B cell (primary cell): ENCODE data around the gene INSIG1. TPM values are rescaled to one million over a fixed set of nuclear protein-coding genes. Genes with fewer than 3 reads are reported as not detected.

Source experiments
- ATAC-seq: fragments of 200-7000 bp; cut with Tn5 transposase; one replicate; pipeline ENCODE4 v1.10.0; 2021; ENCODE audit warnings: low read depth, mild to moderate bottlenecking, moderate number of reproducible peaks, moderate library complexity
- CTCF ChIA-PET: fragments of 350-600 bp; sonication (Branson Sonifier 250); formaldehyde crosslinking; loops from one replicate; lab custom pipeline; 2021; ENCODE audit warnings: antibody characterized with exemption, inconsistent platforms; lab: Charles Lee
- POLR2A ChIA-PET: fragments of 350-600 bp; sonication (Branson Sonifier 250); formaldehyde crosslinking; loops from one replicate; lab custom pipeline; 2021; ENCODE audit warnings: antibody characterized with exemption; lab: Charles Lee
- DNase-seq: peaks from one replicate; pipeline ENCODE4 v3.0.0; 2013
- H2AFZ ChIP-seq: 2 replicates; pipeline ENCODE4 v1.6.1; 2012; ENCODE audit warnings: mild to moderate bottlenecking, low read depth, low read length; ENCODE audit not compliant: insufficient read depth, poor library complexity, severe bottlenecking
- H3K27ac ChIP-seq, 2 donors: 1 replicate in 1 of 2; 2 replicates in 1 of 2; pipeline ENCODE4 v1.5.1; 2012 to 2013; ENCODE audit warnings: low read length in 2 of 2, mild to moderate bottlenecking in 2 of 2, moderate library complexity in 1 of 2
- H3K27me3 ChIP-seq, 4 experiments: fragments of 200-600 bp in 1 of 4; sonication (generic) in 1 of 4; replicated peaks in 1 of 4; 1 replicate in 2 of 4; 2 replicates in 2 of 4; pipeline versions ENCODE4 v1.6.1 to v1.7.0; 2013 to 2016; ENCODE audit warnings: low read length in 3 of 4, mild to moderate bottlenecking in 2 of 4, mixed read lengths in 1 of 4, moderate library complexity in 1 of 4; ENCODE audit not compliant: insufficient read depth in 4 of 4, control insufficient read depth in 3 of 4; ENCODE audit errors: control extremely low read depth in 1 of 4
- H3K36me3 ChIP-seq, 2 experiments: replicated peaks in 1 of 2; 1 replicate in 1 of 2; 2 replicates in 1 of 2; pipeline versions ENCODE4 v1.6.1 to v1.7.1; 2013; ENCODE audit warnings: low read length in 1 of 2; ENCODE audit not compliant: insufficient read depth in 2 of 2, control insufficient read depth in 1 of 2; ENCODE audit errors: control extremely low read depth in 1 of 2, extremely low read depth in 1 of 2
- H3K4me1 ChIP-seq, 2 donors: fragments of 200-600 bp in 1 of 2; sonication (generic) in 1 of 2; 1 replicate in 1 of 2; 2 replicates in 1 of 2; pipeline versions ENCODE4 v1.5.1 to v1.6.1; 2013 to 2017; ENCODE audit warnings: low read length in 2 of 2; ENCODE audit not compliant: control insufficient read depth in 2 of 2, insufficient read depth in 2 of 2
- H3K4me2 ChIP-seq: replicated peaks from 2 replicates; pipeline ENCODE3; 2012; ENCODE audit warnings: mild to moderate bottlenecking, low read depth, low read length; ENCODE audit not compliant: poor library complexity, severe bottlenecking
- H3K4me3 ChIP-seq, 5 experiments: fragments of 200-600 bp in 1 of 5; sonication (generic) in 1 of 5; 1 replicate in 3 of 5; 2 replicates in 2 of 5; pipeline versions ENCODE4 v1.5.1 to v1.7.0; 2011 to 2016; ENCODE audit warnings: low read length in 4 of 5, mild to moderate bottlenecking in 4 of 5, low read depth in 2 of 5, control low read depth in 1 of 5, moderate library complexity in 1 of 5; ENCODE audit not compliant: insufficient read depth in 1 of 5; ENCODE audit errors: control extremely low read depth in 1 of 5, extremely low read depth in 1 of 5
- H3K79me2 ChIP-seq: fragments of 200-600 bp; sonication (generic); one replicate; pipeline ENCODE4 v1.6.0; 2016; ENCODE audit warnings: low read length; ENCODE audit not compliant: control insufficient read depth, insufficient read depth
- H3K9ac ChIP-seq: fragments of 200-600 bp; sonication (generic); 2 replicates; pipeline ENCODE4 v1.6.1; 2017; ENCODE audit warnings: mild to moderate bottlenecking, low read length, moderate library complexity
- H3K9me3 ChIP-seq, 3 donors: one replicate each; pipeline versions ENCODE4 v1.6.1 to v1.7.1; 2013; ENCODE audit warnings: low read length in 2 of 3; ENCODE audit not compliant: control insufficient read depth in 2 of 3, insufficient read depth in 1 of 3; ENCODE audit errors: control extremely low read depth in 1 of 3
- H4K20me1 ChIP-seq: 2 replicates; pipeline ENCODE4 v1.6.0; 2012; ENCODE audit warnings: mild to moderate bottlenecking, low read length; ENCODE audit not compliant: insufficient read depth, control insufficient read depth, poor library complexity, severe bottlenecking
- H3K27ac Mint-ChIP-seq: one replicate; pipeline ENCODE4 v1.8.0; 2021; ENCODE audit warnings: mixed read lengths
- H3K27me3 Mint-ChIP-seq: one replicate; pipeline ENCODE4 v1.8.0; 2021; ENCODE audit warnings: mixed read lengths
- H3K4me1 Mint-ChIP-seq: one replicate; pipeline ENCODE4 v1.8.0; 2021; ENCODE audit warnings: mixed read lengths
- H3K4me3 Mint-ChIP-seq: one replicate; pipeline ENCODE4 v1.8.0; 2021; ENCODE audit warnings: mixed read lengths
- H3K9me3 Mint-ChIP-seq: one replicate; pipeline ENCODE4 v1.8.0; 2022; ENCODE audit warnings: mixed read lengths; ENCODE audit not compliant: insufficient read depth
- CTCF ChIP-seq: fragments of 200-600 bp; IDR thresholded peaks from one replicate; pipeline ENCODE4 v1.8.0; 2022; ENCODE audit warnings: antibody characterized with exemption, mild to moderate bottlenecking
- EZH2 ChIP-seq: IDR thresholded peaks from 2 replicates; pipeline ENCODE4 v1.6.1; 2012; ENCODE audit warnings: borderline replicate concordance, low read depth, mild to moderate bottlenecking, moderate library complexity, low read length; ENCODE audit not compliant: insufficient read depth, poor library complexity, severe bottlenecking
- WGBS: methylation state at CpG from one replicate; pipeline ENCODE4 v1.1.5; 2013; ENCODE audit warnings: missing lambda C conversion rate; ENCODE audit not compliant: insufficient coverage; 5-methylcytosine and 5-hydroxymethylcytosine counted together
- intact Hi-C: fragments of 100-400 bp; cut with micrococcal nuclease; formaldehyde crosslinking; loops from one replicate; pipeline ENCODE4 v1.10.0; 2022
- polyA plus RNA-seq: library from polyadenylated mRNA; depleted of rRNA; stranded (reverse); fragments of >200 nt; gene quantifications from 2 replicates; pipeline ENCODE4 v1.2.3, GENCODE V29; 2012
- total RNA-seq, 2 donors: library from RNA; stranded (reverse); fragments of 120-200 nt in 1 of 2; gene quantifications; 1 replicate in 1 of 2; 2 replicates in 1 of 2; pipeline versions ENCODE4 v1.2.3 to v1.2.4, GENCODE V29; 2013 to 2022

Gene INSIG1
- total and polyA plus RNA-seq, 2 donors (not counting 1 experiment from before 2014, with no cell fraction given): 32.2 to 56.2 TPM

GRCh38 chr7:155268921-155269650 is 28.6 kb upstream of the INSIG1 start:
- Histone ChIP-seq H3K4me1 (no peaks in the 10 kb centered on the region), H4K20me1 (no peaks in the 10 kb centered on the region), H3K27me3 (peaks cover 0 to 2% (median 1%) of the 10 kb centered on the region in 4 experiments), H2AFZ (no peak overlapping the region), H3K9ac (no peak overlapping the region), H3K79me2 (no peaks in the 10 kb centered on the region), H3K4me2 (no peak overlapping the region), H3K27ac (no peak overlapping the region), H3K9me3 (peaks cover 0 to 7% (median 0%) of the 10 kb centered on the region in 3 donors), H3K36me3 (no peaks in the 10 kb centered on the region), H3K4me3 (no peak overlapping the region)
- WGBS: 92% methylated on average over 6 of the region's 6 CpGs
- TF ChIP-seq EZH2 (no peak), CTCF (no peak)
- no peaks in the 10 kb centered on the region for H3K4me1 Mint-ChIP-seq
- H3K27ac Mint-ChIP-seq: no peak overlapping the region
- ChIA-PET CTCF (no interaction called here), POLR2A (no interaction called here)
- intact Hi-C loops: no loop called here
- no peak for ATAC-seq
- H3K4me3 Mint-ChIP-seq: no peak overlapping the region
- no peak for DNase-seq
- H3K9me3 Mint-ChIP-seq: no peaks in the 10 kb centered on the region
- H3K27me3 Mint-ChIP-seq: peaks cover 16% of the 10 kb centered on the region

GRCh38 chr7:155269766-155270585 is 27.7 kb upstream of the INSIG1 start:
- Histone ChIP-seq H3K9me3 (peaks cover 0 to 7% (median 0%) of the 10 kb centered on the region in 3 donors), H4K20me1 (no peaks in the 10 kb centered on the region), H3K36me3 (no peaks in the 10 kb centered on the region), H3K4me1 (no peaks in the 10 kb centered on the region), H3K27ac (no peak overlapping the region), H2AFZ (no peak overlapping the region), H3K4me3 (no peak overlapping the region), H3K27me3 (peaks cover 0 to 2% (median 1%) of the 10 kb centered on the region in 4 experiments), H3K9ac (no peak overlapping the region), H3K4me2 (no peak overlapping the region), H3K79me2 (no peaks in the 10 kb centered on the region)
- intact Hi-C loops: no loop called here
- no peak overlapping the region for H3K4me3 Mint-ChIP-seq
- CTCF ChIA-PET: no interaction called here
- peaks cover 18% of the 10 kb centered on the region for H3K27me3 Mint-ChIP-seq
- H3K4me1 Mint-ChIP-seq: no peaks in the 10 kb centered on the region
- H3K9me3 Mint-ChIP-seq: no peaks in the 10 kb centered on the region
- ATAC-seq: no peak
- TF ChIP-seq EZH2 (no peak), CTCF (no peak)
- POLR2A ChIA-PET: no interaction called here
- DNase-seq: no peak
- H3K27ac Mint-ChIP-seq: no peak overlapping the region
- WGBS: 92% methylated on average over 17 of the region's 20 CpGs
